SK-N-SH treated with all-trans-retinoic acid at 6 μM for 48 hours (cell line): ENCODE data around the gene CNKSR2.

Experiments
- ATAC-seq: fragments of 200-7000 bp; cut with Tn5 transposase; 3 replicates; pipeline ENCODE4 v1.9.1; 2020; ENCODE audit warnings: mild to moderate bottlenecking, moderate library complexity
- ARNTL ChIP-seq: fragments of 450-650 bp; formaldehyde crosslinking; IDR thresholded peaks from 2 replicates; pipeline ENCODE4 v1.5.0; 2020; ENCODE audit warnings: low read depth, mild to moderate bottlenecking, moderate library complexity, borderline replicate concordance
- BACH2 ChIP-seq: fragments of 250-450 bp; sonication (Bioruptor Pico); IDR thresholded peaks from 2 replicates; pipeline ENCODE4 v1.9.0; 2021; ENCODE audit warnings: mild to moderate bottlenecking, borderline replicate concordance
- CREB5 ChIP-seq: fragments of 250-450 bp; sonication (Bioruptor Pico); IDR thresholded peaks from 2 replicates; pipeline ENCODE4 v1.5.1; 2020; ENCODE audit warnings: low read depth, mild to moderate bottlenecking, moderate library complexity
- CSDC2 ChIP-seq: fragments of 250-450 bp; sonication (Bioruptor Pico); IDR thresholded peaks from 2 replicates; pipeline ENCODE4 v1.5.0; 2020; ENCODE audit warnings: mild to moderate bottlenecking, moderate library complexity
- GLIS3 ChIP-seq: fragments of 250-450 bp; sonication (Bioruptor Pico); IDR thresholded peaks from 2 replicates; pipeline ENCODE4 v1.5.0; 2020; ENCODE audit warnings: mild to moderate bottlenecking, moderate library complexity
- ISL1 ChIP-seq: fragments of 250-450 bp; sonication (Bioruptor Pico); IDR thresholded peaks from 2 replicates; pipeline ENCODE4 v2.1.2; 2022; ENCODE audit warnings: mild to moderate bottlenecking, moderate library complexity
- OSR1 ChIP-seq: fragments of 250-450 bp; sonication (Bioruptor Pico); IDR thresholded peaks from 2 replicates; pipeline ENCODE4 v1.8.0; 2022; ENCODE audit warnings: moderate library complexity, mild to moderate bottlenecking, inconsistent platforms
- PATZ1 ChIP-seq: fragments of 250-450 bp; sonication (Bioruptor Pico); IDR thresholded peaks from 2 replicates; pipeline ENCODE4 v1.8.0; 2020; ENCODE audit warnings: mild to moderate bottlenecking, moderate library complexity, borderline replicate concordance
- PPARA ChIP-seq: fragments of 250-450 bp; sonication (Bioruptor Pico); IDR thresholded peaks from 2 replicates; pipeline ENCODE4 v1.5.0; 2020; ENCODE audit warnings: mild to moderate bottlenecking, borderline replicate concordance
- RARB ChIP-seq: fragments of 250-450 bp; sonication (Bioruptor Pico); IDR thresholded peaks from 2 replicates; pipeline ENCODE4 v1.8.0; 2021; ENCODE audit warnings: mild to moderate bottlenecking, moderate library complexity
- SNAI2 ChIP-seq: fragments of 250-450 bp; sonication (Bioruptor Pico); IDR thresholded peaks from 2 replicates; pipeline ENCODE4 v1.5.0; 2020; ENCODE audit warnings: mild to moderate bottlenecking, moderate library complexity
- TCF4 ChIP-seq: fragments of 250-450 bp; sonication (Bioruptor Pico); IDR thresholded peaks from 2 replicates; pipeline ENCODE4 v1.8.0; 2021; ENCODE audit warnings: mild to moderate bottlenecking, moderate library complexity, borderline replicate concordance
- TSHZ2 ChIP-seq: fragments of 250-450 bp; sonication (Bioruptor Pico); IDR thresholded peaks from 2 replicates; pipeline ENCODE4 v1.5.0; 2020; ENCODE audit warnings: mild to moderate bottlenecking, moderate library complexity
- ZC3H10 ChIP-seq: fragments of 250-450 bp; sonication (Bioruptor Pico); IDR thresholded peaks from 2 replicates; pipeline ENCODE4 v1.5.1; 2021; ENCODE audit warnings: mild to moderate bottlenecking, moderate library complexity
- ZFP3 ChIP-seq: fragments of 250-450 bp; sonication (Bioruptor Pico); IDR thresholded peaks from 2 replicates; pipeline ENCODE4 v1.5.0; 2020; ENCODE audit warnings: mild to moderate bottlenecking, moderate library complexity
- ZFP30 ChIP-seq: fragments of 450-650 bp; formaldehyde crosslinking; IDR thresholded peaks from 2 replicates; pipeline ENCODE4 v1.5.0; 2022; ENCODE audit warnings: mild to moderate bottlenecking, moderate library complexity
- ZNF565 ChIP-seq: fragments of 450-650 bp; formaldehyde crosslinking; conservative IDR thresholded peaks from 2 replicates; pipeline ENCODE4 v1.5.0; 2020; ENCODE audit warnings: low read depth, mild to moderate bottlenecking, moderate library complexity
- ZNF70 ChIP-seq: fragments of 450-650 bp; formaldehyde crosslinking; IDR thresholded peaks from 2 replicates; pipeline ENCODE4 v1.5.0; 2020; ENCODE audit warnings: mild to moderate bottlenecking, moderate library complexity
- ZNF8 ChIP-seq: fragments of 450-650 bp; formaldehyde crosslinking; IDR thresholded peaks from 2 replicates; pipeline ENCODE4 v1.5.0; 2020; ENCODE audit warnings: mild to moderate bottlenecking, moderate library complexity
- TF ChIP-seq, protein P1 (sequence below): fragments of 250-450 bp; sonication (Bioruptor Pico); IDR thresholded peaks from 2 replicates; pipeline ENCODE4 v1.8.0; 2021; ENCODE audit warnings: low read depth, mild to moderate bottlenecking, moderate library complexity, borderline replicate concordance
- TF ChIP-seq, protein P2 (sequence below): fragments of 250-450 bp; sonication (Bioruptor Pico); IDR thresholded peaks from 2 replicates; pipeline ENCODE4 v1.5.1; 2021; ENCODE audit warnings: mild to moderate bottlenecking, moderate library complexity

CNKSR2 gene

GRCh38 chrX:21655901-21656586 is 281.8 kb downstream of the CNKSR2 start:
- no peak for ATAC-seq
- TF ChIP-seq ISL1 (CRISPR knock-in tag) = no peak
- TF ChIP-seq, protein P1, sequence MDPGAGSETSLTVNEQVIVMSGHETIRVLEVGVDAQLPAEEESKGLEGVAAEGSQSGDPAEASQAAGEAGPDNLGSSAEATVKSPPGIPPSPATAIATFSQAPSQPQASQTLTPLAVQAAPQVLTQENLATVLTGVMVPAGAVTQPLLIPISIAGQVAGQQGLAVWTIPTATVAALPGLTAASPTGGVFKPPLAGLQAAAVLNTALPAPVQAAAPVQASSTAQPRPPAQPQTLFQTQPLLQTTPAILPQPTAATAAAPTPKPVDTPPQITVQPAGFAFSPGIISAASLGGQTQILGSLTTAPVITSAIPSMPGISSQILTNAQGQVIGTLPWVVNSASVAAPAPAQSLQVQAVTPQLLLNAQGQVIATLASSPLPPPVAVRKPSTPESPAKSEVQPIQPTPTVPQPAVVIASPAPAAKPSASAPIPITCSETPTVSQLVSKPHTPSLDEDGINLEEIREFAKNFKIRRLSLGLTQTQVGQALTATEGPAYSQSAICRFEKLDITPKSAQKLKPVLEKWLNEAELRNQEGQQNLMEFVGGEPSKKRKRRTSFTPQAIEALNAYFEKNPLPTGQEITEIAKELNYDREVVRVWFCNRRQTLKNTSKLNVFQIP (CRISPR knock-in tag) = no peak
- TF ChIP-seq CREB5 (CRISPR knock-in tag) = no peak
- TF ChIP-seq ARNTL (CRISPR knock-in tag) = no peak
- TF ChIP-seq ZNF565 (CRISPR knock-in tag) = no peak
- no peak for TF ChIP-seq CSDC2
- TF ChIP-seq BACH2 (CRISPR knock-in tag) = no peak
- no peak for TF ChIP-seq GLIS3
- TF ChIP-seq ZNF8 (CRISPR knock-in tag) = no peak

DNA sequence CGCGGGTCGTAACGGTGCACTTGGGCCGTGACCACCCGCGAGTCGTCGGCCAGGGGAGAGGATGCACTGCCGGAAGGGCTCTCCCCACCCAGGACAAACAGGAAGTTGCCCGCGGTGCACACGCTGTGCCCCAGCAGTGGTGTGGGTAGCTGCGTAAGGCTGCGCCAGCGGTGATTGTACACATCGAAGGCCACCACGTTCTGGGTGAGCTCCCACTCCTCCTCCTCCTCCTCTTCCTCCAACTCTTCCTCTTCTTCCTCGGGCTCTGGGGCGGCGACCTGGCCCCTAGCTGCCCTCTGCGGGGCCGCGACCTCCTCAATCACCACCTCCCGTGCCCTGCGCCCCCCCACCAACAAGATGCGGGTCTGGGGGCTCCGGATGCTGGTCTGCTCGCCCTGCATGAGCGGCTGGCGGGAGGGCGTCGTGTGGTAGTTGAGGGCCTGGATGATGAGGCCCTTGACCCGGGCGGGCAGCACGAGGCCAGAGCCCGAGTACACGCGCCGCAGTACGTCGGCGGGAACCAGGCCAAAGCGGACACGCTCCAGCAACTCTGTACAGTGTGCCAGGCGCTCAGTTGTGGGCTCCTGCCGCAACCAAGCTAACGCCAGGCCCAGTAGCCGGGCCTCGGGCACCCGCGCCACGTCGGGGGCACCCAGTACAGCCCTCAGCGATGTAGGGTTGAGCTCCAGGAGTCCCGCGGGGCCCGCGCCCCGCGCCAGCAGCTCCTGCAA is 282.5 kb downstream of the CNKSR2 start:
- no peak for ATAC-seq

More for the DNA sequence above, 282.5 kb downstream of the CNKSR2 start:
- TF ChIP-seq ZNF8 (CRISPR knock-in tag) (no peak), ZNF565 (CRISPR knock-in tag) (no peak), ISL1 (CRISPR knock-in tag) (no peak), OSR1 (CRISPR knock-in tag) (no peak), SNAI2 (CRISPR knock-in tag) (no peak), PATZ1 (CRISPR knock-in tag) (no peak), ARNTL (CRISPR knock-in tag) (no peak), ZFP3 (CRISPR knock-in tag) (no peak), ZNF70 (no peak), BACH2 (CRISPR knock-in tag) (no peak), TCF4 (no peak), PPARA (no peak), CREB5 (CRISPR knock-in tag) (no peak), TSHZ2 (no peak), ZFP30 (CRISPR knock-in tag) (no peak), ZC3H10 (CRISPR knock-in tag) (no peak), GLIS3 (no peak), RARB (CRISPR knock-in tag) (no peak)
- TF ChIP-seq, protein P1 (CRISPR knock-in tag) = no peak
- TF ChIP-seq, protein P2, sequence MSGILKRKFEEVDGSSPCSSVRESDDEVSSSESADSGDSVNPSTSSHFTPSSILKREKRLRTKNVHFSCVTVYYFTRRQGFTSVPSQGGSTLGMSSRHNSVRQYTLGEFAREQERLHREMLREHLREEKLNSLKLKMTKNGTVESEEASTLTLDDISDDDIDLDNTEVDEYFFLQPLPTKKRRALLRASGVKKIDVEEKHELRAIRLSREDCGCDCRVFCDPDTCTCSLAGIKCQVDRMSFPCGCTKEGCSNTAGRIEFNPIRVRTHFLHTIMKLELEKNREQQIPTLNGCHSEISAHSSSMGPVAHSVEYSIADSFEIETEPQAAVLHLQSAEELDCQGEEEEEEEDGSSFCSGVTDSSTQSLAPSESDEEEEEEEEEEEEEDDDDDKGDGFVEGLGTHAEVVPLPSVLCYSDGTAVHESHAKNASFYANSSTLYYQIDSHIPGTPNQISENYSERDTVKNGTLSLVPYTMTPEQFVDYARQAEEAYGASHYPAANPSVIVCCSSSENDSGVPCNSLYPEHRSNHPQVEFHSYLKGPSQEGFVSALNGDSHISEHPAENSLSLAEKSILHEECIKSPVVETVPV (CRISPR knock-in tag) = no peak
